ENCODE measurements around the gene ACTR6.

ACTR6 gene

DNA sequence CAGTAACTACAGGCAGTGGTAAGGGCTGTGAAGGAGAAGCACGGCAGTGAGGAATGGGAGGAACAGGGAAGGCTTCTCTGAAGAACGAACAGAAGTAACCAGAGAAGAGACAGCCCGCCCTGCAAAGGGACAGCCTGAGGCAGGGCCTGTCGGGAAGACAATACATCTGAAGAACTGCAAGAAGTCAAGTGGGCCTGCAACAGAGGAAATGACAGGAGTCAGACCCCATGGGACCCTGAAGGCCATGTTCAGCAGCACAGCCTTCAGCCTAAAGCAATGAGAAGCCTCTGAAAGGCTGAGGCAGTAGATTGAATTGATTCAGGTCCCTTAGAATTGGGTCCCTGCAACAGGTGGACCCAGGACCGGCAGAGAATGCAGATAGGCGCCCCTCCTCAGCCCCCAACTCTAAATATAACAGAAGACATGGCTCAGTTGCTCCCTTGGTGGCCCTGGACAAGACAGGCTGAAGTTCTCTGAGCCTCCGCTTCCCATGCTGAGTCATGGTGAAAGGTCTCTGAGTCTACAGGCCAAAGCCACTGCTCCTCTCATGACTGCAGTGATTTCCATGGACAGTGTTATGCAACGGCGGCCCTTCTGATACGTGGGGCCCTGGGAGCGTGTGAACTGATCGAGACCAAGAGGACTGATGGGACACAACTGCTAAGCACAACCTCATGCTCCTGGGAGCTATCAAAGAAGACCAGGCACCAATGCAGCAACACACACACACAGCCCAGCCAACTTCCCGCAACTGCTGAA, 10.8 kb upstream of the ACTR6 start:
- ChIA-PET POLR2A (ENCODE audit: low non-redundant PET) (no interaction called here), CTCF (no interaction called here)
- TF ChIP-seq, protein P1, sequence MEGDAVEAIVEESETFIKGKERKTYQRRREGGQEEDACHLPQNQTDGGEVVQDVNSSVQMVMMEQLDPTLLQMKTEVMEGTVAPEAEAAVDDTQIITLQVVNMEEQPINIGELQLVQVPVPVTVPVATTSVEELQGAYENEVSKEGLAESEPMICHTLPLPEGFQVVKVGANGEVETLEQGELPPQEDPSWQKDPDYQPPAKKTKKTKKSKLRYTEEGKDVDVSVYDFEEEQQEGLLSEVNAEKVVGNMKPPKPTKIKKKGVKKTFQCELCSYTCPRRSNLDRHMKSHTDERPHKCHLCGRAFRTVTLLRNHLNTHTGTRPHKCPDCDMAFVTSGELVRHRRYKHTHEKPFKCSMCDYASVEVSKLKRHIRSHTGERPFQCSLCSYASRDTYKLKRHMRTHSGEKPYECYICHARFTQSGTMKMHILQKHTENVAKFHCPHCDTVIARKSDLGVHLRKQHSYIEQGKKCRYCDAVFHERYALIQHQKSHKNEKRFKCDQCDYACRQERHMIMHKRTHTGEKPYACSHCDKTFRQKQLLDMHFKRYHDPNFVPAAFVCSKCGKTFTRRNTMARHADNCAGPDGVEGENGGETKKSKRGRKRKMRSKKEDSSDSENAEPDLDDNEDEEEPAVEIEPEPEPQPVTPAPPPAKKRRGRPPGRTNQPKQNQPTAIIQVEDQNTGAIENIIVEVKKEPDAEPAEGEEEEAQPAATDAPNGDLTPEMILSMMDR (conservative IDR thresholded peaks at IDR 0.05; ENCODE audit: low read depth) = no peak
- H3K27ac ChIP-seq = no peak overlapping the region
- DNase-seq (ENCODE audit: low spot score) = no peak

DNA sequence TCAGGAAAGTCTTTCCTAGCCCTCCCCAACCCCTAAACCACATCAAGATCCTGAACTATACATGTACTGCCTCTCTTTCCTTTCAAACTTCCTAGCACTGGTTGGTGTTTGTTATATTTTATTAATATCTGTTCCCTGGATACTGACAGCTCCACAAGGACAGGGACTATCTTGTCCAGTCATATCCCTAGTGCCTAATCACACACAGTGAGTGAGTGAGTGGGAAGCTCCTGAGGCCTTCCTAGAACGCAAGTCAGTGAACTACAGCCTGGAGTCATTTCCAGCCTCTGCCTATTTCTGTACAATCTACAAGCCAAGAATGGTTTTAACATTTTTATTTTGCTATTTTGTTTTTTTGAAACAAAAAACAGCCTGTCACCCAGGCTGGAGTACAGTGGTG, 7.5 kb upstream of the ACTR6 start:
- DNase-seq (ENCODE audit: low spot score) = no peak
- ChIA-PET CTCF (no interaction called here), POLR2A (ENCODE audit: low non-redundant PET) (no interaction called here)
- TF ChIP-seq, protein P1 (conservative IDR thresholded peaks at IDR 0.05; ENCODE audit: low read depth) = no peak
- H3K27ac ChIP-seq = no peak overlapping the region

DNA sequence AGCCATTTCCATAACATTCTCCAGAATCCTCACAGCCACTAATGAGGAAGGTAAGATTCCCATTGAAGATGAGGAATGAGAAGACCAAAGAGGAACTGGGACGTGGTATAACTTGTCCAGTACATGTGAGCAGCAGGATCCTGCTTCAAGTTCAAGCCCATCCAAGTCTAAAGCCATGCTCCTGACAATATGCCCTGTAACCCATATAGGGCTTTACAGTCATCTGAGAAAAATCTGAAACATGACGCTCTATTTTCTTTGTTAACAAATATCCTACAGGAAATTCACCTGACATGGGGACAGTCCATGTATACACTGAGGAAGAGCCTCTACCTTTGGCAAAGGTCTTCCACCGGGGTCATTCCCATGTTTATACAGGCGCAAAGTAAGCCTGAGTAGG, 3.1 kb upstream of the ACTR6 start:
- ChIA-PET POLR2A (ENCODE audit: low non-redundant PET) (no interaction called here), CTCF (interaction anchor here (0.6 to 0.7 kb wide), 2 partner anchors 34 to 113 kb away, joined by 3 read pairs; no protein-coding TSS in a partner anchor)
- TF ChIP-seq, protein P1 (conservative IDR thresholded peaks at IDR 0.05; ENCODE audit: low read depth) = no peak
- peak overlapping the region; percentile 35 for H3K27ac ChIP-seq
- peak; percentile 31 for DNase-seq (ENCODE audit: low spot score)

DNA sequence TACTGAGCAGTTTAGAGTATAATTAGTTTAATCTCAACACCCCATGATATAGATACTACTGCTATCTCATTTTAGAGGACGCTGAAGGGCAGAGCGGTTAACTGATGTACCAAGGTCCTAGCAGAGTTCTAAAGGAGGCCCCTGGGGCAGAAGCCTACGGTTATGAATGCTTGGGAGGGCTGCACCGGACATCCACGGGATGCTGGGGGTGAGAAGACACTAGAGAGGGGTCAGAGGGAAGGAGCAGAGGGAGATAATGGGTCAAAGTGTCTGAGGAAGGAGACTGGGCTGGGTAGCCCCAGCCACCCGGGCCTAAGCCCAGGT, 1.6 kb upstream of the ACTR6 start:
- DNase-seq (ENCODE audit: low spot score) = peak; percentile 13
- CTCF ChIA-PET = no interaction called here
- H3K27ac ChIP-seq = peak overlapping the region; percentile 94
- POLR2A ChIA-PET (ENCODE audit: low non-redundant PET) = no interaction called here
- TF ChIP-seq, protein P1 (conservative IDR thresholded peaks at IDR 0.05; ENCODE audit: low read depth) = no peak

DNA sequence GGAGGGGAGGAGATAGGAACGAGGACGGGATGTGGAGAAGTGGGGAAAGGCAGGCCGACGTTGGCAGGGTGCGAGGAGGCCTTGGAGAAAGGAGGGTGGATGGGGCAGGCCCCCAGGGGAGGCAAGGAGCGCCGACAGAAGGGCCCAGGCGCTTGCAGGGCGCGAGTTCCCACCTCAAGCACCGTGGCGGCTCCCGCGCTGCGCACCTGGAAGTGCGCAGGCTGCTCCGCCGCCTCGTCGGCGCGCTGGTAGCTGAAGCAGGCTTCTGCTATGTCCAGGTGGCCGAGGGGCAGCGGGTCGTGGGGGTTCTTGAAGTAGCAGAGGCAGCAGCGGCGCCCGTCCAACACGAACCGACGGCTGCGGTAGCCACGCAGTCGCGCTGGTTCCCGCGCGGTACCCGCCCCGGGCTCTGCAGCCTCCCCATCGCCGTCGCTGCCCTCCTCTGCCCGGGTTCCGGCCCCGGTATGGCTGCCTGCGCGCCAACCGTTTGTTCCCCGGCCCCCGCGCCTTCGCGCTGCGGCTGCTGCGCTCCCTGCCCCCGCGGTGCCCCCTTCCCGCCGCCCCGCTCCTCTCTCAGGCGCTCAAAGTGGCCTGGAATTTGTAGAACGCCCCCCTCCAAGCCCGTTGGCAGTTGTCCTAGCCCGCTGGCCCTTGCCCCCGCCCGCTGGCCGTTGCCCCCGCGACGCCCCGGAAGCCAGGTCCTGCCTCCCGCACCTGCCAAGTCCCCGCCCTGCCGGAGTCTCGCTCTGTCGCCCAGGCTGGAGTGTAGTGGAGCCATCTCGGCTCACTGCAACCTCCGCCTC, 1.1 kb upstream of the ACTR6 start:
- ChIA-PET CTCF (interaction anchor here (0.5 to 2.3 kb wide), 2 partner anchors 45 to 100 kb away, joined by 4 to 5 read pairs; no protein-coding TSS in a partner anchor), POLR2A (ENCODE audit: low non-redundant PET) (no interaction called here)
- peak; percentile 44 for DNase-seq (ENCODE audit: low spot score)
- TF ChIP-seq, protein P1 (conservative IDR thresholded peaks at IDR 0.05; ENCODE audit: low read depth) = no peak
- peak overlapping the region; percentile 94 for H3K27ac ChIP-seq

DNA sequence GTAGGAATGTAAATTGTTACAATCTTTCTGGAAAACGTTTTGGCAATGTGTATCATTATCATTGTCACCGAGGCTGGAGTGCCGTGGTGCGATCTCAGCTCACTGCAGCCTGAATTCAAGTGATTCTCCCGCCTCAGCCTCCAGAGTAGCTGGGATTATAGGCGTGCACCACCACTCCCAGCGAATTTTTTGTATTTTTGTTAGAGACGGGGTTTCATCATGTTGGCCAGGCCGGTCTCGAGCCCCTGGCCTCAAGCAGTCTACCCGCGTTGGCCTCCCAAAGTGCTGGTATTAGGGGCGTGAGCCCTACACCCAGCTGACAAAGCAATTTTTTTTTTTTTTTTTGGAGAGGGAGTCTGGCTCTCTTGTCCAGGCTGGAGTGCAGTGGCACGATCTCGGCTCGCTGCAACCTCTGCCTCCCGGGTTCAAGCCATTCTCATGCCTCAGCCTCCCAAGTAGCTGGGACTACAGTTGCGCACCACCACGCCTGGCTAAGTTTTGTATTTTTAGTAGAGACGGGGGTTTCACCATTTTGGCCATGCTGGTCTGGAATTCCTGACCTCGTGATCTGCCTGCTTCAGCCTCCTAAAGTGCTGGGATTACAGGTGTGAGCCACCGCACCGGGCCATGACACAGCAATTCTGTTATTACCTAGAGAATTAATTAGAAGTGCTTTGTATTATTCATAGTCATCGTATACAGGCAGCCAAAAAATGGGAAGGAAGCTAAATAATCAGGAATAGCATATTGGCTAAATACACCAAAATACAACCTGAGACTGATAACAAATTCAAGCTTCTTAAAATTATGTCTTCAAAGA, 1.2 kb downstream of the ACTR6 start:
- TF ChIP-seq, protein P1 (conservative IDR thresholded peaks at IDR 0.05; ENCODE audit: low read depth) = no peak
- POLR2A ChIA-PET (ENCODE audit: low non-redundant PET) = no interaction called here

More for the DNA sequence above, 1.2 kb downstream of the ACTR6 start:
- peak overlapping the region; percentile 40 for H3K27ac ChIP-seq
- DNase-seq (ENCODE audit: low spot score) = no peak
- CTCF ChIA-PET = interaction anchor here (2.3 kb wide), 1 partner anchor 47 kb away, joined by 5 read pairs; no protein-coding TSS in a partner anchor

Measured in RWPE1 (cell line).